NT2/D1 (cell line): Measurements from ENCODE around the gene METRNL.

Source experiments
- YY1 ChIP-seq: IDR thresholded peaks from 2 replicates; pipeline ENCODE4 v1.6.1; 2011; ENCODE audit not compliant: insufficient read length, insufficient read depth
- ZNF274 ChIP-seq: IDR thresholded peaks from 2 replicates; pipeline ENCODE4 v1.6.1; 2011; ENCODE audit warnings: mild to moderate bottlenecking, low read depth, low read length

DNA sequence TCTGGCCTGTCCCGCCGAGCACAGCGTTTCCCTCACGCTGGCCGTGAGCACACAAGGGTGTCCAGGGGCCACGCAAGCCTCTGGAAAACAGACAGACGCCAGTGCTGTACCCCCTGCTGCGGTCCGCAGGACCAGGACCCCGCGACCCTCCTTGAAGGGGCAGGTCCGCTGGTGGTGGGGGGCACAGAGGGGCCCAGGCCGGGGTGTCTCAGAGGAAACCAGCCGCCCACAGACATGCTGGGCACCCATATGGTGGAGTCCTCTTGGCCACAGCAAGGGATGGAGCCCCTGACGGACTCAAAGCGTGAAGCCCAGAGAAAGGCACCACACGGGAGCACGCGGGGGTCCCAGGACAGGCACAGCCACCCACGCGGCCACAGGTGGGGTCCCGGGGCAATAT, 34.4 kb downstream of the METRNL start:
- TF ChIP-seq ZNF274 (no peak), YY1 (no peak)
